HepG2 (cell line): ENCODE measurements around the gene MUC6. TPM values are rescaled to one million over a fixed set of nuclear protein-coding genes. Genes with fewer than 3 reads are reported as not detected.
A peak's percentile ranks its signal among the peaks of the same experiment; 100 is the strongest.

ENCODE experiments used
- ATAC-seq: fragments of 200-7000 bp; cut with Tn5 transposase; 3 replicates; pipeline ENCODE4 v1.9.1; 2020; ENCODE audit warnings: mild to moderate bottlenecking, moderate library complexity
- BruUV-seq: library from RNA; stranded (reverse); fragments of 400-500 nt; replicated peaks from 2 replicates; lab custom pipeline; 2021; lab: Mats Ljungman, UMichigan
- CTCF ChIA-PET: fragments of 300-600 bp; formaldehyde crosslinking; extraction: SDS; loops from one replicate; lab custom pipeline; 2021; ENCODE audit warnings: low total read pairs, inconsistent platforms, low intra/inter-chr PET ratio; lab: Yijun Ruan, JAX
- POLR2A ChIA-PET: fragments of 350-600 bp; sonication (Branson Sonifier 250); formaldehyde crosslinking; loops from one replicate; lab custom pipeline; 2020; ENCODE audit warnings: antibody characterized with exemption, inconsistent platforms; lab: Yijun Ruan, JAX
- DNase-seq: peaks from one replicate; pipeline ENCODE4 v3.0.0-alpha.2; 2015; ENCODE audit warnings: low spot score
- FAIRE-seq: peaks from 3 replicates; lab custom pipeline; 2011; peaks lifted over from hg19 to GRCh38; lab: Jason Lieb, UNC
- H2AFZ ChIP-seq: one replicate; pipeline ENCODE4 v1.6.1; 2011; ENCODE audit warnings: low read length, inconsistent platforms
- H3K27ac ChIP-seq: fragments of 300-600 bp; 3 replicates; pipeline ENCODE4 v1.8.0; 2011; ENCODE audit warnings: mixed run types, mild to moderate bottlenecking, mixed read lengths, low read length, inconsistent platforms; ENCODE audit not compliant: insufficient read depth; ENCODE audit errors: extremely low read length
- H3K27me3 ChIP-seq, 2 experiments: fragments of 200-600 bp in 1 of 2; 2 replicates in 1 of 2; 3 replicates in 1 of 2; pipeline versions ENCODE4 v1.6.0 to v1.8.0; 2011; ENCODE audit warnings: low read length in 2 of 2, mild to moderate bottlenecking in 2 of 2, moderate library complexity in 2 of 2, inconsistent platforms in 1 of 2; ENCODE audit not compliant: insufficient read depth in 2 of 2, control insufficient read depth in 1 of 2
- H3K36me3 ChIP-seq, 2 experiments: fragments of 200-600 bp in 1 of 2; replicated peaks in 1 of 2; 2 replicates in 1 of 2; 3 replicates in 1 of 2; pipeline versions ENCODE4 v1.5.1 to v1.8.0; 2011; ENCODE audit warnings: low read length in 2 of 2, inconsistent platforms in 1 of 2; ENCODE audit not compliant: insufficient read depth in 2 of 2, control insufficient read depth in 1 of 2
- H3K4me1 ChIP-seq: 2 replicates; pipeline ENCODE4 v1.5.1; 2012; ENCODE audit warnings: low read length, inconsistent platforms; ENCODE audit not compliant: insufficient read depth
- H3K4me2 ChIP-seq: 2 replicates; pipeline ENCODE4 v1.6.0; 2011; ENCODE audit warnings: low read depth, low read length, inconsistent platforms
- H3K4me3 ChIP-seq, 3 experiments: fragments of 200-600 bp in 1 of 3; sonication (generic), shearing (Covaris generic) in 1 of 3; replicated peaks in 1 of 3; 2 replicates each; pipeline ENCODE4 v1.5.1; 2011 to 2016; ENCODE audit warnings: low read length in 3 of 3, inconsistent platforms in 2 of 3, low read depth in 2 of 3, mild to moderate bottlenecking in 2 of 3, control low read depth in 1 of 3, mixed read lengths in 1 of 3; ENCODE audit not compliant: insufficient read depth in 1 of 3
- H3K79me2 ChIP-seq: one replicate; pipeline ENCODE4 v1.6.1; 2011; ENCODE audit warnings: low read length, inconsistent platforms; ENCODE audit not compliant: insufficient read depth
- H3K9ac ChIP-seq: 2 replicates; pipeline ENCODE4 v1.6.0; 2011; ENCODE audit warnings: mild to moderate bottlenecking, low read depth, low read length, inconsistent platforms; ENCODE audit not compliant: insufficient read depth
- H3K9me3 ChIP-seq: 2 replicates; pipeline ENCODE4 v1.5.1; 2012; ENCODE audit warnings: mild to moderate bottlenecking, low read length
- H4K20me1 ChIP-seq: 2 replicates; pipeline ENCODE4 v1.6.0; 2011; ENCODE audit warnings: inconsistent platforms, mild to moderate bottlenecking, low read length, moderate library complexity; ENCODE audit not compliant: insufficient read depth
- ATF7-NPFF ChIP-seq: sonication (generic); formaldehyde crosslinking; IDR thresholded peaks from 2 replicates; pipeline ENCODE4 v1.8.1; 2023; ENCODE audit warnings: mild to moderate bottlenecking, low read depth, missing genetic modification reagents, moderate library complexity
- NR2F1 ChIP-seq, 2 experiments: fragments of 450-650 bp in 1 of 2; formaldehyde crosslinking in 1 of 2; IDR thresholded peaks; 2 replicates each; pipeline versions ENCODE4 v1.5.0 to v1.6.1; 2016 to 2020; ENCODE audit warnings: mild to moderate bottlenecking in 1 of 2, missing compliant biosample characterization in 1 of 2, missing genetic modification reagents in 1 of 2, moderate library complexity in 1 of 2
- RFXANK ChIP-seq: IDR thresholded peaks from 2 replicates; pipeline ENCODE4 v1.6.1; 2016
- SYNCRIP ChIP-seq: fragments of 200-400 bp; formaldehyde crosslinking; IDR thresholded peaks from 2 replicates; pipeline ENCODE4 v1.6.1; 2018; ENCODE audit warnings: mild to moderate bottlenecking, low read depth, low read length; ENCODE audit not compliant: insufficient read depth
- ZMYM4 ChIP-seq: sonication (generic); formaldehyde crosslinking; IDR thresholded peaks from 2 replicates; pipeline ENCODE4 v1.8.1; 2023; ENCODE audit warnings: mild to moderate bottlenecking, missing genetic modification reagents
- ZNF296 ChIP-seq: sonication (generic); formaldehyde crosslinking; conservative IDR thresholded peaks from 2 replicates; pipeline ENCODE4 v1.5.0; 2020; ENCODE audit warnings: mild to moderate bottlenecking, missing genetic modification reagents
- ZNF430 ChIP-seq: sonication (generic); formaldehyde crosslinking; IDR thresholded peaks from 2 replicates; pipeline ENCODE4 v1.9.0; 2021; ENCODE audit warnings: mild to moderate bottlenecking, missing genetic modification reagents
- ZNF598 ChIP-seq: sonication (generic); formaldehyde crosslinking; IDR thresholded peaks from 2 replicates; pipeline ENCODE4 v1.5.1; 2020; ENCODE audit warnings: mild to moderate bottlenecking, missing genetic modification reagents, borderline replicate concordance
- ZNF619 ChIP-seq: sonication (generic); formaldehyde crosslinking; IDR thresholded peaks from 2 replicates; pipeline ENCODE4 v1.4.0; 2020; ENCODE audit warnings: mild to moderate bottlenecking, missing genetic modification reagents
- ZNF724P ChIP-seq: sonication (generic); formaldehyde crosslinking; IDR thresholded peaks from 2 replicates; pipeline ENCODE4 v1.8.0; 2022; ENCODE audit warnings: missing genetic modification reagents, borderline replicate concordance
- ZNF788 ChIP-seq: sonication (generic); formaldehyde crosslinking; IDR thresholded peaks from 2 replicates; pipeline ENCODE4 v1.5.0; 2020; ENCODE audit warnings: mild to moderate bottlenecking, missing genetic modification reagents, borderline replicate concordance
- WGBS: methylation state at CpG from one replicate; pipeline ENCODE4 v1.1.6; 2017; ENCODE audit warnings: low lambda C conversion rate; 5-methylcytosine and 5-hydroxymethylcytosine counted together
- in situ Hi-C: cut with HindIII; loops from 2 replicates; pipeline ENCODE4 v1.10.0; 2017; ENCODE audit warnings: low pct_unique_long_range_greater_than_20kb; ENCODE audit not compliant: extremely low pct_ligation_motif_present
- intact Hi-C: fragments of 100-400 bp; cut with micrococcal nuclease; formaldehyde crosslinking; loops from one replicate; pipeline ENCODE4 v1.10.0; 2022; ENCODE audit not compliant: unreplicated experiment
- polyA plus RNA-seq, 8 experiments: library from polyadenylated mRNA; depleted of rRNA in 3 of 8; stranded (reverse) in 7 of 8; unstranded in 1 of 8; fragments of >200 nt; fragmentation: Illumina TruSeq in 4 of 8; extraction: Trizol in 4 of 8; gene quantifications; 2 replicates each; pipeline versions ENCODE4 v1.2.1 to v1.2.3, GENCODE V29; 2011 to 2016; ENCODE audit warnings: low read depth in 4 of 8, missing spikeins in 1 of 8, mixed read lengths in 1 of 8; ENCODE audit not compliant: insufficient read depth in 1 of 8
- total RNA-seq, 5 experiments: library from RNA; depleted of rRNA; stranded (reverse); fragments of >200 nt; fragmentation: Illumina TruSeq; extraction: Trizol; gene quantifications; 2 replicates each; pipeline ENCODE4 v1.2.3, GENCODE V29; 2016; ENCODE audit warnings: low read depth in 1 of 5
- TF ChIP-seq, protein P1 (sequence below): sonication (generic); formaldehyde crosslinking; IDR thresholded peaks from 2 replicates; pipeline ENCODE4 v1.4.0; 2020; ENCODE audit warnings: low read depth, missing genetic modification reagents
- TF ChIP-seq, protein P2 (sequence below): sonication (generic); formaldehyde crosslinking; IDR thresholded peaks from 2 replicates; pipeline ENCODE4 v1.8.0; 2022; ENCODE audit warnings: mild to moderate bottlenecking, missing genetic modification reagents, moderate library complexity
- TF ChIP-seq, protein P3 (sequence below): sonication (generic); formaldehyde crosslinking; IDR thresholded peaks from 2 replicates; pipeline ENCODE4 v1.8.0; 2022; ENCODE audit warnings: missing genetic modification reagents, mild to moderate bottlenecking, inconsistent platforms, borderline replicate concordance
- TF ChIP-seq, protein P4 (sequence below): sonication (generic); formaldehyde crosslinking; IDR thresholded peaks from 2 replicates; pipeline ENCODE4 v1.4.0; 2020; ENCODE audit warnings: missing genetic modification reagents

Gene MUC6
- total and polyA plus RNA-seq, 2 of the 13 experiments (the other 11 are each of a cell fraction or from before 2014, with no cell fraction given), result not detected

DNA sequence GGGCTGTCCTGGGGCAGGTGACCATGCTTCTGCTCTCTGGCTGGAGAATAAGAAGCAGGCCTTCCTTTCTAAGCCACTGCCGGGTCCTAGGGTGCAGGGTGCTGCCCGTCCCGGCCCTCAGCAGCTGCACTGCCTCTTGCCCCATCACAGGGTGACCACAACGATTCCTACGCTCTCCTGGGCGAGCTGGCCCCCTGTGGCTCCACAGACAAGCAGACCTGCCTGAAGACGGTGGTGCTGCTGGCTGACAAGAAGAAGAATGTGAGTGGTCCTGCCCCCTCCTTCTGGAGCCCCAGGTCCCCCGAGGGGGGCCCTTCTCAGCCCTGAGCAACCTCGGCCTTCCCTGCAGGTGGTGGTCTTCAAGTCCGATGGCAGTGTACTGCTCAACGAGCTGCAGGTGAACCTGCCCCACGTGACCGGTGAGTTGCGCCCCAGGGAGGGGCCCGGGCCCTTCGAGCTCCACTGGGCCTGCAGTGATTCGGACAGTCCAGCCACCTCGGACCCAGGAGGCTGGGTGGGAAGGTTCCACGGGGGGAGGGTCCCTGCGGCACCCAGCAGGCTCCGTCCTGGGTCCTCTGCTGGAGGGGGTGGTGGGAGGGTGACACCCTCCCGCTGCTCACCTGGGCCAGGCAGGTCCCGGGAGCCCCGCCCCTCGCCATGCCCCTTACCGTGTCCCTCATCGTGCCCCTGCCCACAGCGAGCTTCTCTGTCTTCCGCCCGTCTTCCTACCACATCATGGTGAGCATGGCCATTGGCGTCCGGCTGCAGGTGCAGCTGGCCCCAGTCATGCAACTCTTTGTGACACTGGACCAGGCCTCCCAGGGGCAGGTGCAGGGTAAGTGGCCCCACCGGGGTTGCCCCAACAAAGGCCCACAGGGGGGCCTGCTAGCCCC, 46.5 kb upstream of the MUC6 start:
- Histone ChIP-seq H3K4me3 (no peak overlapping the region), H3K27ac (no peak overlapping the region), H3K4me1 (no peaks in the 10 kb centered on the region), H3K27me3 (peaks cover 18 to 57% of the 10 kb centered on the region in 2 experiments; a peak in 4 of 5 replicates), H4K20me1 (no peaks in the 10 kb centered on the region)
- 43% methylated on average over 10 of the region's 33 CpGs for WGBS
- no peak for DNase-seq
- intact Hi-C loops, result no loop called here
- ChIA-PET CTCF (no interaction called here), POLR2A (no interaction called here)
- peak; percentile 6; the same call in 2 of the 3 replicates for ATAC-seq
- in situ Hi-C loops, result no loop called here
- no TSS peak for BruUV-seq
- TF ChIP-seq, protein P1, sequence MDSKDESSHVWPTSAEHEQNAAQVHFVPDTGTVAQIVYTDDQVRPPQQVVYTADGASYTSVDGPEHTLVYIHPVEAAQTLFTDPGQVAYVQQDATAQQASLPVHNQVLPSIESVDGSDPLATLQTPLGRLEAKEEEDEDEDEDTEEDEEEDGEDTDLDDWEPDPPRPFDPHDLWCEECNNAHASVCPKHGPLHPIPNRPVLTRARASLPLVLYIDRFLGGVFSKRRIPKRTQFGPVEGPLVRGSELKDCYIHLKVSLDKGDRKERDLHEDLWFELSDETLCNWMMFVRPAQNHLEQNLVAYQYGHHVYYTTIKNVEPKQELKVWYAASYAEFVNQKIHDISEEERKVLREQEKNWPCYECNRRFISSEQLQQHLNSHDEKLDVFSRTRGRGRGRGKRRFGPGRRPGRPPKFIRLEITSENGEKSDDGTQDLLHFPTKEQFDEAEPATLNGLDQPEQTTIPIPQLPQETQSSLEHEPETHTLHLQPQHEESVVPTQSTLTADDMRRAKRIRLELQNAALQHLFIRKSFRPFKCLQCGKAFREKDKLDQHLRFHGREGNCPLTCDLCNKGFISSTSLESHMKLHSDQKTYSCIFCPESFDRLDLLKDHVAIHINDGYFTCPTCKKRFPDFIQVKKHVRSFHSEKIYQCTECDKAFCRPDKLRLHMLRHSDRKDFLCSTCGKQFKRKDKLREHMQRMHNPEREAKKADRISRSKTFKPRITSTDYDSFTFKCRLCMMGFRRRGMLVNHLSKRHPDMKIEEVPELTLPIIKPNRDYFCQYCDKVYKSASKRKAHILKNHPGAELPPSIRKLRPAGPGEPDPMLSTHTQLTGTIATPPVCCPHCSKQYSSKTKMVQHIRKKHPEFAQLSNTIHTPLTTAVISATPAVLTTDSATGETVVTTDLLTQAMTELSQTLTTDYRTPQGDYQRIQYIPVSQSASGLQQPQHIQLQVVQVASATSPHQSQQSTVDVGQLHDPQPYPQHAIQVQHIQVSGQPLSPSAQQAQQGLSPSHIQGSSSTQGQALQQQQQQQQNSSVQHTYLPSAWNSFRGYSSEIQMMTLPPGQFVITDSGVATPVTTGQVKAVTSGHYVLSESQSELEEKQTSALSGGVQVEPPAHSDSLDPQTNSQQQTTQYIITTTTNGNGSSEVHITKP, result no peak
- TF ChIP-seq RFXANK (CRISPR knock-in tag), result no peak
- TF ChIP-seq, protein P2, sequence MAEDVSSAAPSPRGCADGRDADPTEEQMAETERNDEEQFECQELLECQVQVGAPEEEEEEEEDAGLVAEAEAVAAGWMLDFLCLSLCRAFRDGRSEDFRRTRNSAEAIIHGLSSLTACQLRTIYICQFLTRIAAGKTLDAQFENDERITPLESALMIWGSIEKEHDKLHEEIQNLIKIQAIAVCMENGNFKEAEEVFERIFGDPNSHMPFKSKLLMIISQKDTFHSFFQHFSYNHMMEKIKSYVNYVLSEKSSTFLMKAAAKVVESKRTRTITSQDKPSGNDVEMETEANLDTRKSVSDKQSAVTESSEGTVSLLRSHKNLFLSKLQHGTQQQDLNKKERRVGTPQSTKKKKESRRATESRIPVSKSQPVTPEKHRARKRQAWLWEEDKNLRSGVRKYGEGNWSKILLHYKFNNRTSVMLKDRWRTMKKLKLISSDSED (CRISPR knock-in tag), result no peak
- no peak for TF ChIP-seq ZNF430 (CRISPR knock-in tag)
- TF ChIP-seq ZNF788 (CRISPR knock-in tag), result no peak
- TF ChIP-seq ZMYM4 (CRISPR knock-in tag), result no peak
- TF ChIP-seq NR2F1 (CRISPR knock-in tag; IDR thresholded peaks at IDR 0.05), result no peak
- TF ChIP-seq ZNF296 (CRISPR knock-in tag), result no peak
- no peak for TF ChIP-seq SYNCRIP
- no peak for TF ChIP-seq ATF7-NPFF (CRISPR knock-in tag)
- TF ChIP-seq ZNF724P, result no peak
- no peak for TF ChIP-seq ZNF619 (CRISPR knock-in tag)
- no peak for TF ChIP-seq ZNF598 (CRISPR knock-in tag)
- TF ChIP-seq, protein P3, sequence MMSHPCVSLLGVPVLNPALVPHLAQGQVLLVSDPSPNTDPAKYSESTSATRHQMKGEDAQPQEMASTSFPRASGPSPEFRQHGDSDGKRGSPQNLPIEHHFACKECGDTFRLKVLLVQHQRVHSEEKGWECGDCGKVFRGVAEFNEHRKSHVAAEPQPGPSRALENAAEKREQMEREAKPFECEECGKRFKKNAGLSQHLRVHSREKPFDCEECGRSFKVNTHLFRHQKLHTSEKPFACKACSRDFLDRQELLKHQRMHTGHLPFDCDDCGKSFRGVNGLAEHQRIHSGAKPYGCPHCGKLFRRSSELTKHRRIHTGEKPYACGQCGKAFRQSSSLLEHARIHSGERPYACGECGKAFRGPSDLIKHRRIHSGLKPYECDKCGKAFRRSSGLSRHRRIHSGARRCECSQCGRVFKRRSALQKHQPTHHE (CRISPR knock-in tag), result no peak
- TF ChIP-seq, protein P4, sequence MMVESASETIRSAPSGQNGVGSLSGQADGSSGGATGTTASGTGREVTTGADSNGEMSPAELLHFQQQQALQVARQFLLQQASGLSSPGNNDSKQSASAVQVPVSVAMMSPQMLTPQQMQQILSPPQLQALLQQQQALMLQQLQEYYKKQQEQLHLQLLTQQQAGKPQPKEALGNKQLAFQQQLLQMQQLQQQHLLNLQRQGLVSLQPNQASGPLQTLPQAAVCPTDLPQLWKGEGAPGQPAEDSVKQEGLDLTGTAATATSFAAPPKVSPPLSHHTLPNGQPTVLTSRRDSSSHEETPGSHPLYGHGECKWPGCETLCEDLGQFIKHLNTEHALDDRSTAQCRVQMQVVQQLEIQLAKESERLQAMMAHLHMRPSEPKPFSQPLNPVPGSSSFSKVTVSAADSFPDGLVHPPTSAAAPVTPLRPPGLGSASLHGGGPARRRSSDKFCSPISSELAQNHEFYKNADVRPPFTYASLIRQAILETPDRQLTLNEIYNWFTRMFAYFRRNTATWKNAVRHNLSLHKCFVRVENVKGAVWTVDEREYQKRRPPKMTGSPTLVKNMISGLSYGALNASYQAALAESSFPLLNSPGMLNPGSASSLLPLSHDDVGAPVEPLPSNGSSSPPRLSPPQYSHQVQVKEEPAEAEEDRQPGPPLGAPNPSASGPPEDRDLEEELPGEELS (CRISPR knock-in tag), result no peak
- TF ChIP-seq, all 625 proteins: peak for 0
- Histone ChIP-seq H3K9ac (no peak overlapping the region), H2AFZ (no peak overlapping the region), H3K79me2 (no peaks in the 10 kb centered on the region), H3K36me3 (no peaks in the 10 kb centered on the region), H3K4me2 (no peak overlapping the region), H3K9me3 (no peaks in the 10 kb centered on the region)
- FAIRE-seq, result no peak
